ENCODE data around the gene LIPC. TPM values are rescaled to one million over a fixed set of nuclear protein-coding genes. Genes with fewer than 3 reads are reported as not detected.

The LIPC gene
- total RNA-seq, 6 experiments from 2014 or later: 31.1 to 213 (median 86.1) TPM

- WGBS (ENCODE audit: insufficient coverage, low coverage, low lambda C conversion rate, missing lambda C conversion rate): 91% methylated on average over 14 of the region's 17 CpGs
These were observed 112.0 kb downstream of the LIPC start for GRCh38 chr15:58543664-58544335.

GRCh38 chr15:58544756-58545155 lies 113.0 kb downstream of the LIPC start:
- intact Hi-C loops (cut with DNase I): no loop called here

More at GRCh38 chr15:58543664-58544335, 112.0 kb downstream of the LIPC start:
- Histone ChIP-seq H3K4me1 (peaks cover 0 to 14% (median 9%) of the 10 kb centered on the region in 4 donors), H3K36me3 (peaks cover 0 to 5% (median 0%) of the 10 kb centered on the region in 4 donors), H3K4me3 (no peak overlapping the region), H3K27ac (no peak overlapping the region), H3K27me3 (no peaks in the 10 kb centered on the region), H3K9me3 (no peaks in the 10 kb centered on the region)
- TF ChIP-seq, protein P1, sequence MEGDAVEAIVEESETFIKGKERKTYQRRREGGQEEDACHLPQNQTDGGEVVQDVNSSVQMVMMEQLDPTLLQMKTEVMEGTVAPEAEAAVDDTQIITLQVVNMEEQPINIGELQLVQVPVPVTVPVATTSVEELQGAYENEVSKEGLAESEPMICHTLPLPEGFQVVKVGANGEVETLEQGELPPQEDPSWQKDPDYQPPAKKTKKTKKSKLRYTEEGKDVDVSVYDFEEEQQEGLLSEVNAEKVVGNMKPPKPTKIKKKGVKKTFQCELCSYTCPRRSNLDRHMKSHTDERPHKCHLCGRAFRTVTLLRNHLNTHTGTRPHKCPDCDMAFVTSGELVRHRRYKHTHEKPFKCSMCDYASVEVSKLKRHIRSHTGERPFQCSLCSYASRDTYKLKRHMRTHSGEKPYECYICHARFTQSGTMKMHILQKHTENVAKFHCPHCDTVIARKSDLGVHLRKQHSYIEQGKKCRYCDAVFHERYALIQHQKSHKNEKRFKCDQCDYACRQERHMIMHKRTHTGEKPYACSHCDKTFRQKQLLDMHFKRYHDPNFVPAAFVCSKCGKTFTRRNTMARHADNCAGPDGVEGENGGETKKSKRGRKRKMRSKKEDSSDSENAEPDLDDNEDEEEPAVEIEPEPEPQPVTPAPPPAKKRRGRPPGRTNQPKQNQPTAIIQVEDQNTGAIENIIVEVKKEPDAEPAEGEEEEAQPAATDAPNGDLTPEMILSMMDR (IDR thresholded peaks at IDR 0.05): no peak
- TF ChIP-seq POLR2A (IDR thresholded peaks at IDR 0.05): no peak
- intact Hi-C loops (cut with DNase I): no loop called here
- peak in 1 of 3 donors; percentile 39 for DNase-seq
- ATAC-seq: no peak

DNA sequence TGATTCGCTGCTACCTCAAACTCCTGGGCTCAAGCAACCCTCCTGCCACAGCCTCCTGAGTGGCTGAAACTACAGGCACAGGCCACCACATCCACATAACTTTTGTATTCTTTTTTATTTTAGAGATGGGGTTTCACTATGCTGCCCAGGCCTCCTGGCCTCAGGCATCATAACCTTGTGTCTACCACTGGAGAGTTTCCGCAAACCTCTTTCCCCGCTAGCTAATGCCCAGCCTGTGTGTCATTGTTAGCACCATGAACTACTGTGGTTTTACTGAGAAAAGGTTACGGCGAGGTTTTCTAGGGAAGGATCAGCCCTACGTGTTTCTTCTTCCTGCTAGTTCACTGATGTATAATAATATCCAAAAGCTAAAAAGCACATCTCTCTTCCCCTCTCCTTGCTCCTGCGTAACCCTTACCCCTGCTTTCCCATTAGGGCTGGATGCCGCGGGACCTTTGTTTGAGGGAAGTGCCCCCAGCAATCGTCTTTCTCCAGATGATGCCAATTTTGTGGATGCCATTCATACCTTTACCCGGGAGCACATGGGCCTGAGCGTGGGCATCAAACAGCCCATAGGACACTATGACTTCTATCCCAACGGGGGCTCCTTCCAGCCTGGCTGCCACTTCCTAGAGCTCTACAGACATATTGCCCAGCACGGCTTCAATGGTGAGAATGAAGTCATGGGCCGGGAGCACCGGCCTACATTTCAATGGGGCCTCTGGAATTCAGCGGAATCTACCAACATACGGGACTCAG lies 113.7 kb downstream of the LIPC start:
- 87% methylated on average over 12 of the region's 18 CpGs for WGBS (ENCODE audit: insufficient coverage, low coverage, low lambda C conversion rate, missing lambda C conversion rate)
- DNase-seq: peak in 1 of 3 donors; percentile 19
- intact Hi-C loops (cut with DNase I): no loop called here
- Histone ChIP-seq H3K4me1 (peaks cover 0 to 14% (median 9%) of the 10 kb centered on the region in 4 donors), H3K27ac (peak overlapping the region in 1 of 3 donors; percentile 47), H3K27me3 (no peaks in the 10 kb centered on the region), H3K36me3 (peaks cover 0 to 6% (median 3%) of the 10 kb centered on the region in 4 donors), H3K9me3 (no peaks in the 10 kb centered on the region), H3K4me3 (no peak overlapping the region)
- ATAC-seq: no peak
- TF ChIP-seq, protein P1 (IDR thresholded peaks at IDR 0.05): no peak
- TF ChIP-seq POLR2A (IDR thresholded peaks at IDR 0.05): no peak

More at GRCh38 chr15:58544756-58545155, 113.0 kb downstream of the LIPC start:
- Histone ChIP-seq H3K4me3 (no peak overlapping the region), H3K36me3 (peaks cover 0 to 5% (median 0%) of the 10 kb centered on the region in 4 donors), H3K27me3 (no peaks in the 10 kb centered on the region), H3K9me3 (no peaks in the 10 kb centered on the region), H3K27ac (no peak overlapping the region), H3K4me1 (peaks cover 0 to 14% (median 9%) of the 10 kb centered on the region in 4 donors)
- peak in 1 of 3 donors; percentile 14 for DNase-seq
- ATAC-seq: no peak
- TF ChIP-seq, protein P1 (IDR thresholded peaks at IDR 0.05): no peak
- TF ChIP-seq POLR2A (IDR thresholded peaks at IDR 0.05): no peak
- WGBS (ENCODE audit: insufficient coverage, low coverage, low lambda C conversion rate, missing lambda C conversion rate): 94% methylated on average over 5 of the region's 5 CpGs

DNA sequence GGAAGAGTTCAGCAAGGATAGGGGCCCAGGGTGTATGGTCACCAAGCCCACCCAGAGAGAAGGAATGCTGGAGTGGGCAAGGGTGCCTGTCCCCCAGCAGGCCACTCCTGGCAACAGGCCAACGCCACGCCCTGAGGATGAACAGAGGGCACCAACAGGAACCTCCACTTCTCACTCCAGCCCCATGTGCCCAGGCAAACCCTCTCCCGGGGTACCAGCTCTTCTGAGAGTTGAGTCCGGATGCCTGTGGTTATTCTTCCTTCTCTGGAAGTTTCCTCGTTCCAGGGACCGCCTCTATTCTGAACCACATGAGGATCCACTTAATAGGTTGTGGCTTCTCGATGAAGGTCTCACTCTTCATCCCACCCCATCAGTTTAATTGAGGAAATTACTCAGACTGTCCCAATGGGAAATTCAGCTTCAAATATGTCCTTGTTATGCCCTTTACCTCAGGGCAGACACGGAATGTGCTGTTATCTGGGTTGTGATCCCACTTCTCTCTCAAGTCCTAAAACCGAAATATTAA lies 114.3 kb downstream of the LIPC start:
- peaks cover 0 to 7% (median 3%) of the 10 kb centered on the region in 4 donors for H3K36me3 ChIP-seq
- TF ChIP-seq POLR2A (IDR thresholded peaks at IDR 0.05): no peak
- TF ChIP-seq, protein P1 (IDR thresholded peaks at IDR 0.05): no peak
- H3K4me3 ChIP-seq: no peak overlapping the region
- peak overlapping the region in 2 of 3 donors; percentile 3 to 47 for H3K27ac ChIP-seq
- no peaks in the 10 kb centered on the region for H3K9me3 ChIP-seq
- H3K27me3 ChIP-seq: no peaks in the 10 kb centered on the region
- peaks cover 0 to 14% (median 9%) of the 10 kb centered on the region in 4 donors for H3K4me1 ChIP-seq
- peak in 1 of 3 donors; percentile 56 for DNase-seq
- ATAC-seq: no peak
- intact Hi-C loops (cut with DNase I): no loop called here
- WGBS (ENCODE audit: insufficient coverage, low coverage, low lambda C conversion rate, missing lambda C conversion rate): 81% methylated on average over 6 of the region's 9 CpGs
